Activated naive CD8-positive, alpha-beta T cell treated with anti-CD3 and anti-CD28 coated beads, Interleukin-2, amount 10 ng/mL, durations not matched to agents 7 days and 5 days (primary cell): Measurements from ENCODE around the gene IFI30. TPM values are rescaled to one million over a fixed set of nuclear protein-coding genes. Genes with fewer than 3 reads are reported as not detected.
A peak's percentile ranks its signal among the peaks of the same experiment; 100 is the strongest.

Experiments used
- ATAC-seq: fragments of 150-1000 bp; cut with Tn5 transposase; one replicate; pipeline ENCODE4 v1.10.0; 2021; ENCODE audit warnings: low read depth, moderate library complexity
- POLR2A ChIA-PET: fragments of 350-600 bp; sonication (Branson Sonifier 250); formaldehyde crosslinking; loops from one replicate; lab custom pipeline; 2021; ENCODE audit warnings: antibody characterized with exemption; lab: Charles Lee
- DNase-seq: peaks from one replicate; pipeline ENCODE4 v3.0.0; 2021
- H3K27ac Mint-ChIP-seq: one replicate; pipeline ENCODE4 v1.8.0; 2022; ENCODE audit warnings: mild to moderate bottlenecking, mixed read lengths
- H3K27me3 Mint-ChIP-seq: one replicate; pipeline ENCODE4 v1.8.0; 2022; ENCODE audit warnings: mild to moderate bottlenecking, moderate library complexity, mixed read lengths
- H3K36me3 Mint-ChIP-seq: one replicate; pipeline ENCODE4 v1.8.0; 2021; ENCODE audit warnings: mild to moderate bottlenecking, mixed read lengths
- H3K4me1 Mint-ChIP-seq: one replicate; pipeline ENCODE4 v1.8.0; 2021; ENCODE audit warnings: mixed read lengths
- H3K4me3 Mint-ChIP-seq: one replicate; pipeline ENCODE4 v1.8.0; 2022; ENCODE audit warnings: mild to moderate bottlenecking, moderate library complexity, mixed read lengths
- H3K9me3 Mint-ChIP-seq: one replicate; pipeline ENCODE4 v1.8.0; 2021; ENCODE audit warnings: mixed read lengths
- total RNA-seq, 2 experiments: library from RNA; stranded (reverse); gene quantifications; one replicate each; pipeline ENCODE4 v1.2.3, GENCODE V29; 2021

Gene IFI30
- total RNA-seq, 2 experiments from 2014 or later = 78.8 to 80.8 TPM

GRCh38 chr19:18190278-18190677 lies 16.7 kb downstream of the IFI30 start:
- Mint-ChIP-seq H3K27ac (no peak overlapping the region), H3K4me1 (peaks cover 15% of the 10 kb centered on the region), H3K36me3 (peaks cover 3% of the 10 kb centered on the region), H3K27me3 (no peaks in the 10 kb centered on the region), H3K4me3 (no peak overlapping the region), H3K9me3 (no peaks in the 10 kb centered on the region)
- POLR2A ChIA-PET = interaction anchor here (0.6 kb wide), 1 partner anchor 32 kb away, joined by 3 read pairs; no protein-coding TSS in a partner anchor
- ATAC-seq = no peak
- DNase-seq = no peak

DNA sequence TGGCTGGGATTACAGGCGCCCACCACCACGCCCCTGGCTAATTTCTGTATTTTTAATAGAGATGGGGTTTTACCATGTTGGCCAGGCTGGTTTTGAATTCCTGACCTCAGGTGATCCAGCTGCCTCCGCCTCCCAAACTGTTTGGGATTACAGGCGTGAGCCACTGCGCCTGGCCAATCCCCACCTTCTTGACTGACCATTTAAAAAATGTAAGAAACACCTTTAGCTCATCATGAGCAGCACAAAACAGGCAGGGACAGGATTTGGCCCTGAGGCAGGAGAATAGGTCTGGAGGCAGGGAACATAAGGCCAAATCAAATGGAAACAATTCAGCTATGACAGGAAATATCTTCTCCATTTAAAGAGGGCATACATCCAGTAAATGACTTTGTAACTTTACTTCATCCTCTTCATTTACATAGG lies 18.0 kb downstream of the IFI30 start:
- peak overlapping the region; percentile 88 for H3K27ac Mint-ChIP-seq
- ATAC-seq (no peak), DNase-seq (no peak)
- H3K27me3 Mint-ChIP-seq = no peaks in the 10 kb centered on the region
- H3K36me3 Mint-ChIP-seq = peaks cover 4% of the 10 kb centered on the region
- POLR2A ChIA-PET = interaction anchor here (0.5 to 2.2 kb wide), 8 partner anchors 13 to 366 kb away, joined by 3 to 24 read pairs (median 4); partner anchors contain the start of genes IFI30 and JUND
- peak overlapping the region; percentile 89 for H3K4me3 Mint-ChIP-seq
- H3K9me3 Mint-ChIP-seq = no peaks in the 10 kb centered on the region
- H3K4me1 Mint-ChIP-seq = peaks cover 15% of the 10 kb centered on the region

DNA sequence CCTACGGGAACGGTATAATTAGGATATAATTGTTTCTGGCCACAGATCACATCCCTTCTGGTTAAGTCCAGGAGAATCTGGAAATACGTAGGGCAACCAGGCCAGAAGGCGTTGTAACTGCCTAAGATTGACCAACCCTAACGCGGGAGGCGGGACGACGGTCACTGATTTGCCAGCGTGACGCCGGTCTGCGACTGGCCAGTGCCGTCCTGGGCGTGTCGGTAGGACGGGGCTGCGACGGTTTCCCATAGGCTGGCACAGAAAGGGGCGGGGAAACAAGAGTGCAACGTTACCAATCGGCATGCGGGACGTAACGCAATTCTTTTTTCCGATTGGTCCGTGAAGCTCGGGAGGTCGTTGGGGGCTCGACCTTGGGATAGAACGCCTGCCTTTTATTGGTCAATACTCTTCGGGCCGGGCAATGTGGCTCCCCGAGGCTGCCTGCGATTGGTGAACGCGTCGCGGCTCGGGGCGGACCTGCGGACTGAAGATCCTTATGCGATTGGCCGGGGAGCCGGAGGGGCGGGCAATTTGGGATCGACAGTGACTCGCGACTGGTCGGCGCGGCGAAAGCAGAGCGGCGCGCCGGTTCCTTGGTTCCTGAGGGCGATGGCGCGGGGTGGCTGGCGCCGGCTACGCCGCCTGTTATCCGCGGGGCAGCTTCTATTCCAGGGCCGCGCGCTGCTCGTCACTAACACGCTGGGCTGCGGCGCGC lies 19.2 kb downstream of the IFI30 start, which contains the start of gene MPV17L2:
MPV17L2 (plus strand) TSS at position 546 of the 715 bp plus-strand sequence; CDS start at position 610, 64 bp downstream.
- peaks cover 15% of the 10 kb centered on the region for H3K4me1 Mint-ChIP-seq
- no peaks in the 10 kb centered on the region for H3K27me3 Mint-ChIP-seq
- DNase-seq (peak; percentile 96), ATAC-seq (peak; percentile 95)
- H3K4me3 Mint-ChIP-seq = peak within 1 kb of the TSS; percentile 89
- peak within 1 kb of the TSS; percentile 88 for H3K27ac Mint-ChIP-seq
- peaks cover 4% of the 10 kb centered on the region for H3K36me3 Mint-ChIP-seq
- POLR2A ChIA-PET = interaction anchor here (0.7 to 2.2 kb wide), 9 partner anchors 11 to 219 kb away, joined by 3 to 24 read pairs (median 3); partner anchors contain the start of genes IFI30, JUND, LSM4 and RAB3A
- no peaks in the 10 kb centered on the region for H3K9me3 Mint-ChIP-seq

GRCh38 chr19:18193388-18194180 lies 20.0 kb downstream of the IFI30 start:
- peak overlapping the region; percentile 88 for H3K27ac Mint-ChIP-seq
- ATAC-seq (no peak), DNase-seq (no peak)
- H3K27me3 Mint-ChIP-seq = no peaks in the 10 kb centered on the region
- H3K4me1 Mint-ChIP-seq = peaks cover 15% of the 10 kb centered on the region
- POLR2A ChIA-PET = interaction anchor here (0.7 to 2.7 kb wide), 10 partner anchors 11 to 218 kb away, joined by 3 to 24 read pairs (median 4); partner anchors contain the start of genes IFI30, JUND, LSM4 and RAB3A
- peak overlapping the region; percentile 89 for H3K4me3 Mint-ChIP-seq
- H3K36me3 Mint-ChIP-seq = peaks cover 4% of the 10 kb centered on the region
- no peaks in the 10 kb centered on the region for H3K9me3 Mint-ChIP-seq

- Mint-ChIP-seq H3K9me3 (no peaks in the 10 kb centered on the region), H3K4me1 (peaks cover 15% of the 10 kb centered on the region), H3K27ac (peak overlapping the region; percentile 88), H3K36me3 (peaks cover 4% of the 10 kb centered on the region), H3K27me3 (no peaks in the 10 kb centered on the region), H3K4me3 (peak overlapping the region; percentile 89)
- no peak for DNase-seq
- no peak for ATAC-seq
- POLR2A ChIA-PET = interaction anchor here (0.5 to 2.7 kb wide), 6 partner anchors 10 to 129 kb away, joined by 3 to 15 read pairs (median 3); partner anchors contain the start of genes LSM4 and RAB3A
Observed at GRCh38 chr19:18194181-18194530, 20.5 kb downstream of the IFI30 start.

- peak overlapping the region; percentile 45 for H3K27ac Mint-ChIP-seq
- peaks cover 4% of the 10 kb centered on the region for H3K36me3 Mint-ChIP-seq
- POLR2A ChIA-PET = interaction anchor here (0.5 to 2.7 kb wide), 6 partner anchors 10 to 128 kb away, joined by 3 to 15 read pairs (median 3); partner anchors contain the start of genes JUND, LSM4 and RAB3A
- H3K9me3 Mint-ChIP-seq = no peaks in the 10 kb centered on the region
- peak overlapping the region; percentile 89 for H3K4me3 Mint-ChIP-seq
- DNase-seq (peak; percentile 59), ATAC-seq (no peak)
- H3K27me3 Mint-ChIP-seq = no peaks in the 10 kb centered on the region
- peaks cover 15% of the 10 kb centered on the region for H3K4me1 Mint-ChIP-seq
Observed at GRCh38 chr19:18194554-18195238, 21.1 kb downstream of the IFI30 start.

DNA sequence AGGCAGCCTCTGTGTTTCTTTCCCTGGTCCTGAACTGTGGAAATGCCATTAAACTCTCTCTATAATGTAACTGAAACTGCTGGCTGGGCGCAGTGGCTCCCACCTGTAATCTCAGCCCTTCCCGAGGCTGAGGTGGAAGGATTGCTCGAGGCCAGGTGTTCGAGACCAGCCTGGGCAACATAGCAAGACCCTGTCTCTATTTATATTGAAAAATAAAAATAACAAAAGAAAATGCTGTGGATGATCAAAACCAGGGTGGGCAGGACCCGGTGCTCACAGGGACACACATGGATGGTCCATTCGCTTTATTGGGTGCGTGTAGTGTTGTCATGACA lies 22.9 kb downstream of the IFI30 start:
- no peak for DNase-seq
- H3K27ac Mint-ChIP-seq = no peak overlapping the region
- H3K36me3 Mint-ChIP-seq = peaks cover 7% of the 10 kb centered on the region
- H3K4me3 Mint-ChIP-seq = peak overlapping the region; percentile 10
- ATAC-seq = no peak
- POLR2A ChIA-PET = no interaction called here
- peaks cover 16% of the 10 kb centered on the region for H3K4me1 Mint-ChIP-seq
- H3K27me3 Mint-ChIP-seq = no peaks in the 10 kb centered on the region
- no peaks in the 10 kb centered on the region for H3K9me3 Mint-ChIP-seq

- no peak overlapping the region for H3K4me3 Mint-ChIP-seq
- DNase-seq (no peak), ATAC-seq (no peak)
- POLR2A ChIA-PET = no interaction called here
- H3K27ac Mint-ChIP-seq = no peak overlapping the region
- peaks cover 14% of the 10 kb centered on the region for H3K36me3 Mint-ChIP-seq
- no peaks in the 10 kb centered on the region for H3K9me3 Mint-ChIP-seq
- H3K4me1 Mint-ChIP-seq = peaks cover 12% of the 10 kb centered on the region
- no peaks in the 10 kb centered on the region for H3K27me3 Mint-ChIP-seq
Observed at GRCh38 chr19:18197306-18197705, 23.7 kb downstream of the IFI30 start.

- H3K27ac Mint-ChIP-seq = no peak overlapping the region
- H3K4me1 Mint-ChIP-seq = peaks cover 13% of the 10 kb centered on the region
- no peaks in the 10 kb centered on the region for H3K27me3 Mint-ChIP-seq
- H3K36me3 Mint-ChIP-seq = peaks cover 16% of the 10 kb centered on the region
- ATAC-seq (no peak), DNase-seq (no peak)
- POLR2A ChIA-PET = no interaction called here
- no peak overlapping the region for H3K4me3 Mint-ChIP-seq
- no peaks in the 10 kb centered on the region for H3K9me3 Mint-ChIP-seq
Observed at GRCh38 chr19:18197941-18198340, 24.3 kb downstream of the IFI30 start.

DNA sequence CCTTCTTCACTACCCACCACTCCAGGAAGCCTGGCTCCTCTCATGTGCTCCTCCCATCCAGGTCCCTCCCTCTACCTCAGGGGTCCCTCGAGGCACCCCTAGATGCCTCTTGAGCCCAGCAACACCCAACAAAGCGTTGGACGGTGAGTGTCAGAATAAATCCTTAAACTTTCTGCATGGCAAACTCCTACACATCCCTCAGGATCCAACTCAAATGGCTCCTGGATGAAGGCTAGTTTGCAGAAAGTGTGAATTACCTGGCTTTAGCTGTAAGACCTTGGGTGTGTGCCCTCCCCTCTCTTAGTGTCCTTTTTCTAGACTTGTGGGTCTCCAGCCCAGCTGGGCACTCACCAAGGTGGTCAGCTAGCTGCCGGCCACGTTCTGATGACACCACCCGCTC lies 24.8 kb downstream of the IFI30 start:
- no peaks in the 10 kb centered on the region for H3K27me3 Mint-ChIP-seq
- H3K36me3 Mint-ChIP-seq = peaks cover 16% of the 10 kb centered on the region
- no peak overlapping the region for H3K4me3 Mint-ChIP-seq
- DNase-seq (no peak), ATAC-seq (no peak)
- peaks cover 17% of the 10 kb centered on the region for H3K4me1 Mint-ChIP-seq
- POLR2A ChIA-PET = no interaction called here
- H3K27ac Mint-ChIP-seq = no peak overlapping the region
- no peaks in the 10 kb centered on the region for H3K9me3 Mint-ChIP-seq

DNA sequence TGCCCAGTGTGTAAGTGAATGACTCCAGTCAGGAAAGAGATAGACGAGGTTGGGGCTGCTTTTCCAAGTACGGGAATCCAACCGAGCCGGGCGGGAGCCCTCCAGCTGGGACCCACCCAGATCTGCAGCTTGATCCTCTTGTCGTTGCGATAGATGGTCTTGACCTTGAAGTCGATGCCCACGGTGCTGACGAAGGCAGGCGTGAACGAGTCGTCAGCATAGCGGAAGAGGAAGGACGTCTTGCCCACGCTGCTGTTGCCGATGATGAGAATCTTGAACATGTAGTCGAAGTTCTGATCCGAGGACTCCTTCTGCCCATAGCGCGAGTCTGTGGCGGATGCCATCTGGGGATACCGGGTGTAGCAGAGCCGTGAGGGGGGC lies 28.8 kb downstream of the IFI30 start:
- no peak for DNase-seq

DNA sequence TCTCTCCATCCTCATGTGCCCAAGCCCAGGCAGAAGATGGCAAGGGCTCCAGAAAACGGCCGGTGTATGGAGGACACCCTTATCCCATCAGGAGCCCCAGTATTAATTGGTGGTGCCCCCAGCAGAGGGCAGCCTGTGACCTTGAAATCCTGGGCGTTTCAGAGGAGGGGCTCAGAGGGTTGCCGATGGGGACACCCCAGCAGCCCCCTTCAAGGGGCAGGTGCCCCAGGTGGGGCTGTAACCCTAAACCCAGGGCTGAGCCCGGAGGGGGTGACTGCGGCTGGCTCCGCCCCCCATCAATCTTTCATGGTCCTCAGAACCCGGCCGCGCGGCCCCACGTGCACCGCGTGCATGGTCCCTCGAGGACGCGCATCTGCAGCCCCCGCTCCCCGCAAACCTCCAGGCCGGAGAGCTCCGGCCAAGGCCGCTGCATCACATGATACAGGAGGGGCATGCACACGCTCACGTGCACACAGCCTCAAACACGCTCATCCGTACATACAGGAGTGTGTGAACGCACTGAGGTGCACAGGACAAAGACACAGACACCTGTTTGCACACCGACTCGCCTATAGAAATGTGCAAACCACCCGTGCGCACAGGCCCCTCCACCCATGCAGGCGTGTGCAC lies 29.3 kb downstream of the IFI30 start:
- ATAC-seq = no peak
- Mint-ChIP-seq H3K9me3 (no peaks in the 10 kb centered on the region), H3K27ac (peak overlapping the region; percentile 93), H3K4me1 (peaks cover 11% of the 10 kb centered on the region), H3K4me3 (peak overlapping the region; percentile 93), H3K27me3 (peaks cover 5% of the 10 kb centered on the region), H3K36me3 (peaks cover 12% of the 10 kb centered on the region)
- POLR2A ChIA-PET = interaction anchor here (1.1 to 4.0 kb wide), 8 partner anchors 8 to 141 kb away, joined by 3 to 42 read pairs (median 9); partner anchors contain the start of genes IL12RB1, JUND, LSM4 and MPV17L2
- DNase-seq = peak; percentile 62

More for the DNA sequence above, 28.8 kb downstream of the IFI30 start:
- Mint-ChIP-seq H3K4me3 (peak overlapping the region; percentile 93), H3K27ac (peak overlapping the region; percentile 51), H3K36me3 (peaks cover 12% of the 10 kb centered on the region), H3K27me3 (peaks cover 5% of the 10 kb centered on the region), H3K9me3 (no peaks in the 10 kb centered on the region), H3K4me1 (peaks cover 11% of the 10 kb centered on the region)
- POLR2A ChIA-PET = interaction anchor here (2.4 to 4.0 kb wide), 2 partner anchors 78 to 120 kb away, joined by 12 to 42 read pairs; partner anchors contain the start of genes JUND and LSM4
- ATAC-seq = no peak
